Activated CD8-positive, alpha-beta T cell treated with anti-CD3 and anti-CD28 coated beads, Interleukin-2, amount 10 ng/mL, durations not matched to agents 7 days and 5 days (primary cell): Measurements from ENCODE around the gene KLF18. TPM values are rescaled to one million over a fixed set of nuclear protein-coding genes. Genes with fewer than 3 reads are reported as not detected.
"Not testable (repeated sequence)": the region's sequence is repeated elsewhere in the genome, so short reads cannot be mapped to it uniquely, and the experiment has no call there.

ENCODE experiments used
- ATAC-seq: fragments of 150-1000 bp; cut with Tn5 transposase; one replicate; pipeline ENCODE4 v1.10.0; 2021; ENCODE audit warnings: moderate library complexity
- CTCF ChIA-PET: fragments of 350-600 bp; sonication (Branson Sonifier 250); formaldehyde crosslinking; loops from one replicate; lab custom pipeline; 2021; ENCODE audit warnings: antibody characterized with exemption; lab: Charles Lee
- POLR2A ChIA-PET: fragments of 350-600 bp; sonication (Branson Sonifier 250); formaldehyde crosslinking; loops from one replicate; lab custom pipeline; 2021; ENCODE audit warnings: antibody characterized with exemption; lab: Charles Lee
- DNase-seq: peaks from one replicate; pipeline ENCODE4 v3.0.0-alpha.2; 2020
- H3K27ac Mint-ChIP-seq: one replicate; pipeline ENCODE4 v1.8.0; 2021; ENCODE audit warnings: mild to moderate bottlenecking, mixed read lengths
- H3K27me3 Mint-ChIP-seq: one replicate; pipeline ENCODE4 v1.8.0; 2021; ENCODE audit warnings: low read depth, mixed read lengths
- H3K36me3 Mint-ChIP-seq: one replicate; pipeline ENCODE4 v1.8.0; 2021; ENCODE audit warnings: low read depth, mixed read lengths
- H3K4me1 Mint-ChIP-seq: one replicate; pipeline ENCODE4 v1.8.0; 2021; ENCODE audit warnings: low read depth, mixed read lengths
- H3K4me3 Mint-ChIP-seq: one replicate; pipeline ENCODE4 v1.8.0; 2021; ENCODE audit warnings: mild to moderate bottlenecking, mixed read lengths
- H3K9me3 Mint-ChIP-seq: one replicate; pipeline ENCODE4 v1.8.0; 2022; ENCODE audit warnings: mixed read lengths; ENCODE audit not compliant: insufficient read depth
- total RNA-seq, 2 experiments: library from RNA; stranded (reverse); gene quantifications; one replicate each; pipeline ENCODE4 v1.2.3, GENCODE V29; 2021

The KLF18 gene
- total RNA-seq, 2 experiments from 2014 or later = not detected

DNA sequence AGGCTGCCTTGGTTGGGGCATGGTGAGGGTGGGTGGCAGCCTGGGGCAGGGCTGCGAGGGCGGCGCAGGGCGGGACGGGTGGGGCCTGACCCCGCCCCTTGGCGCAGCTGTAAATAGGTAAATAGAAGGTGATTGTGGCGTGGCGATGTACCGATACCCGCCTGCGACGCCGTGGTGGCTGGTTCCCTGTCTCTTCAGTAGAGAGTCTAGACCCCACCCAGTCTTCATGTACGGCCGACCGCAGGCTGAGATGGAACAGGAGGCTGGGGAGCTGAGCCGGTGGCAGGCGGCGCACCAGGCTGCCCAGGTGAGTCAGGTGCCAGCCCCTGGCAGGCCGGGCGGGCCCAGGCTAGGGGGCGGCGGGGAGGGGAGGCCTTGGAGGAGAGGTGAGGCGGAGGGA lies 22.7 kb downstream of the KLF18 start, which contains the start of gene KLF17:
KLF17 (plus strand) TSS at position 140 of the 400 bp plus-strand sequence; CDS start at position 227, 87 bp downstream.
- ATAC-seq (no peak), DNase-seq (no peak)
- H3K4me1 Mint-ChIP-seq = peaks cover 4% of the 10 kb centered on the region
- H3K4me3 Mint-ChIP-seq = no peak within 1 kb of the TSS
- H3K27ac Mint-ChIP-seq = no peak within 1 kb of the TSS
- H3K27me3 Mint-ChIP-seq = peaks cover 29% of the 10 kb centered on the region
- no peaks in the 10 kb centered on the region for H3K9me3 Mint-ChIP-seq
- ChIA-PET POLR2A (no interaction called here), CTCF (no interaction called here)
- no peaks in the 10 kb centered on the region for H3K36me3 Mint-ChIP-seq

DNA sequence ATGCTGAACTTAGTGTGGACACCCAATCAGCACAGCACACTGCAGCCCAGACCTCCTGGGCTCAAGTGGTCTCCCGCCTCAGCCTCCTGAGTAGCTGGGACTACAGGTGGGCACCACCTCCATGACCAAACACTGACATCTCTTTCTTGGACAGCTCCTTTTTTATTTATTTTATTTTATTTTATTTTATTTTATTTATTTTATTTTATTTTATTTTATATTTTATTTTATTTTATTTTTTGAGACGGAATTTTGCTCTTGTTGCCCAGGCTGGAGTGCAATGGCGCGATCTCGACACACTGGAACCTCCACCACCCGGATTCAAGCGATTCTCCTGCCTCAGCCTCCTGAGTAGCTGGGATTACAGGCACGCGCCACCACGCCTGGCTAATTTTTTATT lies 24.2 kb downstream of the KLF18 start:
- H3K4me1 Mint-ChIP-seq, H3K36me3 Mint-ChIP-seq, CTCF ChIA-PET, H3K4me3 Mint-ChIP-seq, H3K27ac Mint-ChIP-seq, H3K9me3 Mint-ChIP-seq, ATAC-seq, POLR2A ChIA-PET, DNase-seq: not testable (repeated sequence)
- H3K27me3 Mint-ChIP-seq = peaks cover 21% of the 10 kb centered on the region

DNA sequence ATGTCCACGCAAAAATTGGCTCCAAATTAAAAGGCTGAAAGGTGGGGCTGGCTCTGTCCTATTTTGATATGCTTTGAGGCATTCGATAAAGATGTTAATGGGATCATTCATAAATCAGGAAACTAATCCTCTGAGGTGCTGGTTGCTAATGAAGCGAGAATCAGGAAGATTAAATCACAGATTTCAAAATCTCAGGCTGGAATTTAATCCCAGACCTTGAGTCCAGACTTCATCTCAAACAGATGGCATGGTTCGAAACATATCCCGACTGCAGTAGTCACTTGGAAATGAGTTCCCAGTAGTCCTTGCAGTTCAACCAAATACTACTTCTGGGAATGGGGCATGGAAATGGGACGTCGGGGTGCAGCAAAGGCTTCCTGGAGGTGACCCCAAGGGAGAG lies 27.3 kb downstream of the KLF18 start:
- no peak for ATAC-seq
- H3K4me3 Mint-ChIP-seq = no peak overlapping the region

DNA sequence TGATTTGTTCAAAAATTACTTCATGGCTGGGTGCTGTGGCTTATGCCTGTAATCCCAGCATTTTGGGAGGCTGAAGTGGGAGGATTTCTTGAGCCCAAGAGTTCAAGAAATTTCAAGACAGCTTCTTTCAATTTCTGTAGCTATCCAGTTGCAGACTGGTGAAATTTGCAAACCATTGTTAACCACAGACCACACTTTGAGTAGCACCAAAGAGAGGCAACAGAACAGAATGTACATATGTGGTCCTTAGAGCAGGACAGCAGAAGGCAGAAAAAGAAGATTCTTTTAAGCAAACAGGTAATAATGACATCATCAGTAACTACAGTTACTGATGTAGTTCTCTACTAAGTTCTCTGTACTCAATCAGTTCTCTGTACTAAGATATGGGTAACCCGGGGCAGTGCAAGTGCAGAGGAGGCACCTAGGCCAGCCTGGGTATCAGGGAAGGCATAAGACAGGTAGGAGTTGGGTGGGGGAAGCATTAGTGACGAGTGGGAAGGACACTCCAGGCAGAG lies 28.3 kb downstream of the KLF18 start:
- H3K9me3 Mint-ChIP-seq = no peaks in the 10 kb centered on the region
- CTCF ChIA-PET = interaction anchor here (1.0 to 2.5 kb wide), 4 partner anchors 10 to 65 kb away, joined by 3 to 8 read pairs (median 4); no protein-coding TSS in a partner anchor
- no peak overlapping the region for H3K27ac Mint-ChIP-seq

More for the DNA sequence above, 27.3 kb downstream of the KLF18 start:
- no peaks in the 10 kb centered on the region for H3K36me3 Mint-ChIP-seq
- DNase-seq = no peak
- H3K27ac Mint-ChIP-seq = no peak overlapping the region
- H3K4me1 Mint-ChIP-seq = no peaks in the 10 kb centered on the region
- ChIA-PET POLR2A (no interaction called here), CTCF (interaction anchor here (1.8 kb wide), 1 partner anchor 11 kb away, joined by 4 read pairs; no protein-coding TSS in a partner anchor)
- peaks cover 6% of the 10 kb centered on the region for H3K27me3 Mint-ChIP-seq
- no peaks in the 10 kb centered on the region for H3K9me3 Mint-ChIP-seq

DNA sequence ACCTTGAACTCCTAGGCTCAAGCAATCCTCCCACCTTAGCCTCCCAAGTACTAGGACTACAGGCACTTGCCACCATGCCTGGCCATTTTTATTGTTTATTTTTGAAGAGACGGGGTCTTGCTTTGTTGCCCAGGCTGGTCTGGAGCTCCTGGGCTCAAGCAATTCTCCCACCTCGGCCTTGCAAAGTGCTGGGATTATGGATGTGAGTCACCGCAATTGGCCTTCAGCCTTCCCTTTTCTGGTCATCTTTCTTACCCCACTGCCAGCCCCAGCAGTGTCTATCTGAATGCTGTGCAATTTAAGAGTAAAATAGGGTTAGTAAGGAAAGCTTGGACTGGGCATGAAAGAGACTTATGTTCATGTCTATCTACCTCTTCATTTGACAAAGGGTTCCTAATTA lies 28.9 kb downstream of the KLF18 start:
- ATAC-seq = no peak
- Mint-ChIP-seq H3K27ac (no peak overlapping the region), H3K36me3 (no peaks in the 10 kb centered on the region), H3K9me3 (no peaks in the 10 kb centered on the region), H3K4me3 (no peak overlapping the region), H3K4me1 (no peaks in the 10 kb centered on the region), H3K27me3 (peaks cover 14% of the 10 kb centered on the region)
- no peak for DNase-seq
- CTCF ChIA-PET = interaction anchor here (1.0 to 2.5 kb wide), 4 partner anchors 9 to 65 kb away, joined by 3 to 8 read pairs (median 3); no protein-coding TSS in a partner anchor
- POLR2A ChIA-PET = no interaction called here

More for the DNA sequence above, 28.3 kb downstream of the KLF18 start:
- H3K4me1 Mint-ChIP-seq = no peaks in the 10 kb centered on the region
- no peak for ATAC-seq
- POLR2A ChIA-PET = no interaction called here
- no peaks in the 10 kb centered on the region for H3K36me3 Mint-ChIP-seq
- H3K27me3 Mint-ChIP-seq = peaks cover 9% of the 10 kb centered on the region
- no peak for DNase-seq
- no peak overlapping the region for H3K4me3 Mint-ChIP-seq

DNA sequence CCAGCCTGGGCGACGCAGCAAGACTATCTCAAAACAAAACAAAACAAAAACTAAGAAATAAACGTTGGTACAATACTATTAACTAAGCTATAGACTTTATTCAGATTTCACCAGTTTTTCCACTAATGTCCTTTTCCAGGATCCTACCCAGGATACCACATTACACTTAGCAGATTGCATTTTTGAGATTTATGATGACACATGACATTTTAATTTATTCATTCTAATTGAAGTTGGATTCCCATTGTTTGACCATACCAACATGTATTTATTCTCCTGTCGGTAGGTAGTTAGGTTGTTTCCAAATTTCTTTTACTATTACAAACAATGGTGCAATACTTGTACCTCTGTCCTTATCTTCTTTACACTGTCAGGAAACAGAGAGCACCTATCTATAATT lies 29.6 kb downstream of the KLF18 start:
- Mint-ChIP-seq H3K4me3 (no peak overlapping the region), H3K9me3 (no peaks in the 10 kb centered on the region), H3K36me3 (no peaks in the 10 kb centered on the region), H3K27me3 (peaks cover 15% of the 10 kb centered on the region), H3K27ac (no peak overlapping the region), H3K4me1 (no peaks in the 10 kb centered on the region)
- ChIA-PET POLR2A (no interaction called here), CTCF (interaction anchor here (1.1 to 2.5 kb wide), 2 partner anchors 9 to 64 kb away, joined by 3 to 8 read pairs; no protein-coding TSS in a partner anchor)
- no peak for DNase-seq
- no peak for ATAC-seq

DNA sequence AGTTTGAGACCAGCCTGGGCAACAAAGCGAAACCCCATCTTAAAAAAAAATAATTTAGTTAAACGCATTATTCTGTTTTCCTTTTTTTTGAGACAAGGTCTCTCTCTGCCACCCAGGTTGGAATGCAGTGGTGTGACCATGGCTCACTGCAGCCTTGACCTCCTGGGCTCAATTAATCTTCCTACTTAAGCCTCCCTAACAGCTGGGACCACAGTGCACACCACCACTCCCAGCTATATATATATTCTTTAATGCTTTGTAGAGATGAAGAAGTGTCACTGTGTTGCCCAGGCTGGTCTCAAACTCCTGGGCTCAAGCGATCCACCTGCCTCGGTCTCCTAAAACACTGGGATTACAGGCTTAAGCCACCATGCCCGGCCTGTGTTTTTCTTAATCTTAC lies 30.5 kb downstream of the KLF18 start:
- Mint-ChIP-seq H3K27ac (no peak overlapping the region), H3K36me3 (no peaks in the 10 kb centered on the region), H3K4me1 (no peaks in the 10 kb centered on the region), H3K4me3 (no peak overlapping the region), H3K9me3 (no peaks in the 10 kb centered on the region), H3K27me3 (peaks cover 24% of the 10 kb centered on the region)
- POLR2A ChIA-PET = no interaction called here
- ATAC-seq (no peak), DNase-seq (no peak)
- CTCF ChIA-PET = interaction anchor here (2.5 kb wide), 1 partner anchor 63 kb away, joined by 8 read pairs; no protein-coding TSS in a partner anchor

DNA sequence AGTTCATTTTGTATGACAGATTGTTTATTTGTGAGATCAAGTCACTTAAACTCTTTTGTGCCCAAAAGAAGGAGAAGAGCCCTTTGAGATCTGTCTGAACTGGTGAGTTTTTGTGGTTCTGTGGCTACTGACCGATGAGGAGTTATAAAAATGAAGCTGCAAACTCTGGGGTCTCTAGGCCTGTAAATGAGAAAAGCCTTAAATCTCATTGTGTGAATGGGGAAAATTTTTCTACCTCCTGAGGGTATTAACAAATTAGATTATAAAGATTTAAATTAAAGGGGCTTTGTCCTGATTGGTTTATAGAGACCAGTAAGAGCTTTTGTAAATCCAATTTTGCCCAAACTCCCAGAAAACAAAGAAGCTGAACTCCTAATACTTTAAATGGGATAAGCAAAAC lies 32.5 kb downstream of the KLF18 start:
- no peak overlapping the region for H3K27ac Mint-ChIP-seq
- ATAC-seq = no peak
- CTCF ChIA-PET = no interaction called here
- no peaks in the 10 kb centered on the region for H3K36me3 Mint-ChIP-seq
- H3K4me3 Mint-ChIP-seq = no peak overlapping the region
- no peak for DNase-seq
- POLR2A ChIA-PET = no interaction called here
- H3K9me3 Mint-ChIP-seq = no peaks in the 10 kb centered on the region
- peaks cover 22% of the 10 kb centered on the region for H3K27me3 Mint-ChIP-seq
- no peaks in the 10 kb centered on the region for H3K4me1 Mint-ChIP-seq

DNA sequence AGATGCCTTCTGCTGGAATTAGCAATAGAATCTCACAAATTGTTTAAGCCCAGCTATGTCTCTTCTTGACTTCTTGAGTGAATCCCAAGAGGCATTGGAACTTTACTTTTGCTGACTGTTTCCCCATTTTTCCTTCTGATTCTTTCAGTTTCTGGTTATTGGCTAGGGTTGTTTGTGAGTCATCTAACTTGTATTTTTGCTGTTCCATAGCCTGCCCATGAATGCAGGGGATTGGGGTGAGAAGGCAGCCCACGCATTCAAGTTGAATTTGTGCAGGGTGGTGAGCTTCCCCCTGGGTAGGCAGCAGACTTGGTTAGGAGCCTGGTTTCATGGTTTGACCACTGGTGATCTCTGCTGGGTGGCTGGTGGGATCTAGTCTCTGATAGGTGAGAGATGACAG lies 33.2 kb downstream of the KLF18 start:
- ChIA-PET CTCF (no interaction called here), POLR2A (no interaction called here)
- peaks cover 21% of the 10 kb centered on the region for H3K27me3 Mint-ChIP-seq
- H3K4me1 Mint-ChIP-seq = no peaks in the 10 kb centered on the region
- H3K27ac Mint-ChIP-seq = no peak overlapping the region
- no peaks in the 10 kb centered on the region for H3K9me3 Mint-ChIP-seq
- no peaks in the 10 kb centered on the region for H3K36me3 Mint-ChIP-seq
- H3K4me3 Mint-ChIP-seq = no peak overlapping the region
- ATAC-seq = no peak
- no peak for DNase-seq

DNA sequence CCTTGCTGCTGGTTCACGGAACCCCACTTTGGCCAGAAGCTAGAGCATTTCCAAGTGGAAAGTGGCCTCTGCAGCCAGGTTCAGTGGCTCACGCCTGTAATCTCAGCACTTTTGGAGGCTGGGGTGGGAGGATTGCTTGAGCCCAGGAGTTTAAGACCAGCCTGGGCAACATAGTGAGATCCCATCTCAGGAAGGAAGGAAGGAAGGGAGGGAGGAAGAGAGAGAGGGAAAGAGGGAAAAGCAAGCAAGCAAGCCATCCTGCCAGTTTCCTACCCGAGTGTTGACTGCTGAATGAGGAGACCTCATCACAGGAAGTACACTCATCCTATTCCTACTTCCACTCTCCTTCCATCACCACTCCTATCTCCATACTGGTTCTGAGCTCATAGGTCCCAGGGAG lies 35.6 kb downstream of the KLF18 start:
- Mint-ChIP-seq H3K9me3 (no peaks in the 10 kb centered on the region), H3K4me1 (no peaks in the 10 kb centered on the region), H3K27ac (no peak overlapping the region), H3K36me3 (no peaks in the 10 kb centered on the region), H3K4me3 (no peak overlapping the region), H3K27me3 (peaks cover 22% of the 10 kb centered on the region)
- CTCF ChIA-PET = interaction anchor here (0.7 kb wide), 1 partner anchor 162 kb away, joined by 3 read pairs; no protein-coding TSS in a partner anchor
- DNase-seq = no peak
- ATAC-seq = no peak
- POLR2A ChIA-PET = no interaction called here

DNA sequence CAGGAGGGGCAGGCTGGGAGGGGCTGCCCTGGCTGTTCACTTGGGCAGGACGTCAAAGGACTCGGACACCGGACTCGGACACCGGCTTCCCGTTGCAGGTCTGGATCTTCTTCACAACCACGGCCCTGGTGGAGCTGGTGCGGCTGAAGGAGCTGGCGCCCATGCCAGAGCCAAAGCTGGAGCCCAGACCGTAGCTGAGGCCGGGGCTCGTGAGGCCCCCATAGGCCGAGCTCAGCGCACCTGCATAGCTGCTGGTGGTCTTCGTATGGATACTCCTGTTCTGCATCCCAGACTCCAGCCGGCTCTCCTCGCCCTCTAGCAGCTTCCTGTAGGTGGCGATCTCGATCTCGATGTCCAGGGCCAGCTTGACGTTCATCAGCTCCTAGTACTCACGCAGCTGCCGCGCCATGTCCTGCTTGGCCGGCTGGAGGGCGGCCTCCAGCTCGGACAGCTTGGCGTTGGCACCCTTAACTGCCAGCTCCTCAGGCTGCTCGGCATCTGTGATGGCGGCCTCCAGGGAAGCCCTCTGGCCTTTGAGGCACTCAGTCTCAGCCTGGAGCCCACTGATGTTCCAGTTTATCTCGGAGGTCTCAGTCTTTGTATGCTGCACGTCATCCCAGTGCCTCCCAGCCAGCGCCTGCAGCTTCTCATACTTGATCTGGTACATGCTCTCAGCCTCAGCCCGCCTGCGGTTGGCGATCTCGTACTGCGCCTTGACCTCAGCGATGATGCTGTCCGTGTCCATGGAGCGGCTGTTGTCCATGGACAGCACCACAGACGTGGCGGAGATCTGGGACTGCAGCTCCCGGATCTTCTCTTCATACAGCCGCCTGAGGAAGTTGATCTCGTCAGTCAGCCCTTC lies 37.9 kb downstream of the KLF18 start:
- peaks cover 22% of the 10 kb centered on the region for H3K27me3 Mint-ChIP-seq
- ATAC-seq (no peak), DNase-seq (no peak)
- H3K4me1 Mint-ChIP-seq = no peaks in the 10 kb centered on the region
- no peaks in the 10 kb centered on the region for H3K9me3 Mint-ChIP-seq
- no peaks in the 10 kb centered on the region for H3K36me3 Mint-ChIP-seq
- H3K27ac Mint-ChIP-seq = no peak overlapping the region
- ChIA-PET POLR2A (no interaction called here), CTCF (interaction anchor here (1.5 to 1.8 kb wide), 2 partner anchors 9 to 11 kb away, joined by 3 to 4 read pairs; no protein-coding TSS in a partner anchor)
- H3K4me3 Mint-ChIP-seq = no peak overlapping the region

DNA sequence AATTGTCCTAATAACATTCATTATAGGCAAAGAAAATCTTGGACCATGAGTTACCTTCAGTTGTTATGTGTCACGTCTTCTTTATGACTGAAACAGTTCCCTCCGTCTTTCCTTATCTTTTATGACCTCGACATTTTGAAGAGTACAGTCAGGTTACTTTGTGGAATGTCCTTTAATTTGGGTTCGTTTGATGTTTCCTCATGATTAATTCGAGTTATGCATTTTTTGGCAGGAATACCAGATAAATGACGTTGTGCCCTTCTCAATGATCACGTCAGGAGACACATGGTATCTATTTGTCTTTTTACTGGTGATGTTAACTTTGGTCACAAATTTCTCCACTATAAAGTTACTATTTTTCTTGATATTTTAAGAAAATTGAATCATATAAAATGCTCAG lies 40.1 kb downstream of the KLF18 start:
- Mint-ChIP-seq H3K4me3 (no peak overlapping the region), H3K36me3 (no peaks in the 10 kb centered on the region), H3K9me3 (no peaks in the 10 kb centered on the region), H3K27me3 (peaks cover 16% of the 10 kb centered on the region), H3K27ac (no peak overlapping the region), H3K4me1 (no peaks in the 10 kb centered on the region)
- DNase-seq (no peak), ATAC-seq (no peak)
- POLR2A ChIA-PET = no interaction called here
- CTCF ChIA-PET = no interaction called here
